HL-60 (cell line): ENCODE data around the gene SCML2.

Experiments used
- DNase-seq, 2 experiments: peaks; one replicate each; pipeline ENCODE4 v3.0.0-alpha.2; 2010 to 2020; ENCODE audit warnings: low read depth in 1 of 2, low spot score in 1 of 2
- H3K27ac ChIP-seq: fragments of 250-450 bp; sonication (Bioruptor Pico); replicated peaks from 2 replicates; pipeline ENCODE4 v1.5.1; 2020; ENCODE audit warnings: mild to moderate bottlenecking, moderate library complexity
- H3K27me3 ChIP-seq: fragments of 250-450 bp; sonication (Bioruptor Pico); 2 replicates; pipeline ENCODE4 v1.5.1; 2021; ENCODE audit warnings: mild to moderate bottlenecking, moderate library complexity; ENCODE audit not compliant: insufficient read depth, poor library complexity, severe bottlenecking
- H3K4me3 ChIP-seq: replicated peaks from 2 replicates; pipeline ENCODE4 v1.5.1; 2011; ENCODE audit warnings: mild to moderate bottlenecking, control low read depth, low read length; ENCODE audit not compliant: insufficient read depth
- CTCF ChIP-seq: IDR thresholded peaks from one replicate; pipeline ENCODE4 v1.5.1; 2011; ENCODE audit warnings: low read length, control low read depth, inconsistent platforms; ENCODE audit not compliant: insufficient read depth
- GABPA ChIP-seq: IDR thresholded peaks from 2 replicates; pipeline ENCODE4 v1.6.1; 2012; ENCODE audit warnings: low read depth
- POLR2AphosphoS5 ChIP-seq: IDR thresholded peaks from 2 replicates; pipeline ENCODE4 v1.6.1; 2012; ENCODE audit warnings: low read depth
- REST ChIP-seq: IDR thresholded peaks from 2 replicates; pipeline ENCODE4 v1.6.1; 2012; ENCODE audit warnings: low read depth; ENCODE audit not compliant: insufficient replicate concordance
- SPI1 ChIP-seq: IDR thresholded peaks from 2 replicates; pipeline ENCODE4 v1.6.1; 2012; ENCODE audit warnings: low read depth, mild to moderate bottlenecking, borderline replicate concordance

Gene SCML2

GRCh38 chrX:18206657-18207056, 147.8 kb downstream of the SCML2 start:
- H3K27ac ChIP-seq: no peak overlapping the region
- no peak for TF ChIP-seq POLR2AphosphoS5
- no peak for TF ChIP-seq GABPA
- no peak for TF ChIP-seq CTCF
- TF ChIP-seq SPI1: no peak
- TF ChIP-seq REST: no peak
- no peak overlapping the region for H3K4me3 ChIP-seq
- no peak for DNase-seq
- no peaks in the 10 kb centered on the region for H3K27me3 ChIP-seq

DNA sequence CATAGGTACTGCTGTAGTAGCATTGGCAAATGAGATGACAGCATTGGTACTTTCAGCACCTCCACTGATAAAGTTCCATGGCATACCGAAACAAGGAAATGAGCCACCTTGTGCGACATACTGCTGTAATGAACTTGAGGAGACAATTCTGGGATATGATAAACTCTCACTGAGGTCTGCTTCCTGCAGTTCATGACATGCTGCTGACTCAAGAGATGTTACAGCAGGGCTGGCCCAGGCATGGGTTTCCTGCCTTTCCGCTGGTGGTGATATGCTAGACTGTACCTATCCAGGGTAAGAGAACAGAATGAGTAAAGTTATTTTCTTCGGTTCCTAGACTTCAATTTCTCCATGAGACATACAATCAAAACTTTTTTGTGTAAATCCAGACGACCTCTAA, 150.9 kb downstream of the SCML2 start:
- Histone ChIP-seq H3K4me3 (no peak overlapping the region), H3K27ac (no peak overlapping the region), H3K27me3 (no peaks in the 10 kb centered on the region)
- DNase-seq: no peak
- no peak for TF ChIP-seq CTCF
- no peak for TF ChIP-seq GABPA
- no peak for TF ChIP-seq REST
- no peak for TF ChIP-seq POLR2AphosphoS5
- TF ChIP-seq SPI1: no peak

DNA sequence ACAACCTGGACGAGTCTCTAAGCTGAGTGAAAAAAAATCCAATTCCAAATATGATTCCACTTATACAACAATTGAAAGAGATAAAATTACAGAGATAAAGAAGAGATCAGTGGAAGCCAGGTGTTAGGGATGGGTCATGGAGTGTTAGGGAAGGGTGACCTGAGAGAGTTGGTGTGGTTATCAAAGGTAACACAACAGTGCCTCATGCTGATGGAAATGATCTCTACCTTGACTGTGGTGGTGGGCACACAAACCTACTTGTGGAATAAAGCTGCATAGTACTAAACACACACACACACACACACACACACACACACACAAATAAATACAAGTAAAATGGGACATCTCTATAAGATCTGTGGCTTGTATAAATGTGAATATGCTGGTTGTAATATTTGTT, 159.8 kb downstream of the SCML2 start:
- H3K27ac ChIP-seq: no peak overlapping the region
- no peak overlapping the region for H3K4me3 ChIP-seq
- DNase-seq: no peak
- no peak for TF ChIP-seq POLR2AphosphoS5
- TF ChIP-seq REST: no peak
- no peak for TF ChIP-seq CTCF
- no peak for TF ChIP-seq GABPA
- no peak for TF ChIP-seq SPI1
- no peaks in the 10 kb centered on the region for H3K27me3 ChIP-seq
